Glutamatergic neuron (in vitro differentiated cells): ENCODE measurements around the gene KDM3B. TPM values are rescaled to one million over a fixed set of nuclear protein-coding genes. Genes with fewer than 3 reads are reported as not detected.

Source experiments
- DNase-seq: peaks from one replicate; pipeline ENCODE4 v3.0.0; 2022
- H3K27ac Mint-ChIP-seq: one replicate; pipeline ENCODE4 v1.8.0; 2020; ENCODE audit warnings: mild to moderate bottlenecking, mixed read lengths, inconsistent platforms; ENCODE audit not compliant: unreplicated experiment
- H3K27me3 Mint-ChIP-seq: one replicate; pipeline ENCODE4 v1.8.0; 2020; ENCODE audit warnings: mild to moderate bottlenecking, moderate library complexity, mixed read lengths, inconsistent platforms; ENCODE audit not compliant: unreplicated experiment
- H3K36me3 Mint-ChIP-seq: one replicate; pipeline ENCODE4 v1.8.0; 2020; ENCODE audit warnings: mild to moderate bottlenecking, mixed read lengths, inconsistent platforms; ENCODE audit not compliant: unreplicated experiment
- H3K4me1 Mint-ChIP-seq: one replicate; pipeline ENCODE4 v1.8.0; 2020; ENCODE audit warnings: mild to moderate bottlenecking, low read depth, mixed read lengths, inconsistent platforms; ENCODE audit not compliant: unreplicated experiment
- H3K4me3 Mint-ChIP-seq: one replicate; pipeline ENCODE4 v1.8.0; 2020; ENCODE audit warnings: mild to moderate bottlenecking, mixed read lengths, inconsistent platforms; ENCODE audit not compliant: unreplicated experiment
- H3K9me3 Mint-ChIP-seq: one replicate; pipeline ENCODE4 v1.8.0; 2020; ENCODE audit warnings: mild to moderate bottlenecking, moderate library complexity, mixed read lengths, inconsistent platforms; ENCODE audit not compliant: unreplicated experiment
- total RNA-seq: library from RNA; stranded (reverse); fragmentation: NEBNext Ultra II Directional; extraction: Animal tissue kit (Norgen Biotek cat#: 25700); gene quantifications from one replicate; pipeline ENCODE4 v1.2.1, GENCODE V29; 2021; ENCODE audit not compliant: unreplicated experiment
- TF ChIP-seq, protein P1 (sequence below): fragments of 200-600 bp; sonication (generic); IDR thresholded peaks from one replicate; pipeline ENCODE4 v1.5.0; 2021; ENCODE audit not compliant: partially characterized antibody, unreplicated experiment

KDM3B gene
- total RNA-seq, 1 donor from 2014 or later, result 98.5 TPM

DNA sequence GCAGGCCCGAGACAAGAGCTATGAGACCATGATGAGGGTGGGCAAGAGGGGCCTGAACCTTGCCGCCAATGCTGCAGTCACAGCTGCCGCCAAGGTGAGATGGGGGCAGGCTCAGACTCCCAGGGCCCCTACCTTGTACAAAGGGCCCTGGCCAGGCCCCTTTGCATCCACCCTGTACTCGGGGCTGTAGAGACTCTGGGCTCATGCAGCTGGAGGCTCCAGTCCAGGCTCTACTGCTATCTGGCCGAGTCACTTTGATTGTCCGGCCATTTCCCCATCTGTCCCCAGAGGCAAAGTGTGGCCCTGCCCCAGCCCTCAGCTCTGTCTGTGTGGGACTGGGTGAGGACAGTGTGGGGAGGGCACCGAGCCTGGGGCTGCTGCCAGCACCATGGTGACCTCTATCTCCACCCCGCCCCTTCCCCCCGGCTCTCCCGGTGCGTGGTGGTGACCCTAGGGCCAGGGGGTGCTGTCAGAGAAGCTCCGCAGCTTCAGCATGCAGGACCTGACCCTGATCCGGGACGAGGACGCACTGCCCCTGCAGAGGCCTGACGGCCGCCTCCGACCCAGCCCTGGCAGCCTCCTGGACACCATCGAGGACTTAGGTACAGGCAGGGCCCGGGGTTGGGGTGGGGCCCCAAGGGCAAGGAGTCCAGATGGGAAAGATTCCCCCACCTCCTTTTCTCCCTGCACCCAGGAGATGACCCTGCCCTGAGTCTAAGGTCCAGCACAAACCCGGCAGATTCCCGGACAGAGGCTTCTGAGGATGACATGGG, 92.5 kb downstream of the KDM3B start:
- H3K4me1 Mint-ChIP-seq, result peaks cover 17% of the 10 kb centered on the region
- H3K27me3 Mint-ChIP-seq, result peaks cover 6% of the 10 kb centered on the region
- TF ChIP-seq, protein P1, sequence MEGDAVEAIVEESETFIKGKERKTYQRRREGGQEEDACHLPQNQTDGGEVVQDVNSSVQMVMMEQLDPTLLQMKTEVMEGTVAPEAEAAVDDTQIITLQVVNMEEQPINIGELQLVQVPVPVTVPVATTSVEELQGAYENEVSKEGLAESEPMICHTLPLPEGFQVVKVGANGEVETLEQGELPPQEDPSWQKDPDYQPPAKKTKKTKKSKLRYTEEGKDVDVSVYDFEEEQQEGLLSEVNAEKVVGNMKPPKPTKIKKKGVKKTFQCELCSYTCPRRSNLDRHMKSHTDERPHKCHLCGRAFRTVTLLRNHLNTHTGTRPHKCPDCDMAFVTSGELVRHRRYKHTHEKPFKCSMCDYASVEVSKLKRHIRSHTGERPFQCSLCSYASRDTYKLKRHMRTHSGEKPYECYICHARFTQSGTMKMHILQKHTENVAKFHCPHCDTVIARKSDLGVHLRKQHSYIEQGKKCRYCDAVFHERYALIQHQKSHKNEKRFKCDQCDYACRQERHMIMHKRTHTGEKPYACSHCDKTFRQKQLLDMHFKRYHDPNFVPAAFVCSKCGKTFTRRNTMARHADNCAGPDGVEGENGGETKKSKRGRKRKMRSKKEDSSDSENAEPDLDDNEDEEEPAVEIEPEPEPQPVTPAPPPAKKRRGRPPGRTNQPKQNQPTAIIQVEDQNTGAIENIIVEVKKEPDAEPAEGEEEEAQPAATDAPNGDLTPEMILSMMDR, result no peak
- peaks cover 8% of the 10 kb centered on the region for H3K9me3 Mint-ChIP-seq
- no peak overlapping the region for H3K27ac Mint-ChIP-seq
- no peak overlapping the region for H3K4me3 Mint-ChIP-seq
- DNase-seq, result no peak
- H3K36me3 Mint-ChIP-seq, result peaks cover 5% of the 10 kb centered on the region

DNA sequence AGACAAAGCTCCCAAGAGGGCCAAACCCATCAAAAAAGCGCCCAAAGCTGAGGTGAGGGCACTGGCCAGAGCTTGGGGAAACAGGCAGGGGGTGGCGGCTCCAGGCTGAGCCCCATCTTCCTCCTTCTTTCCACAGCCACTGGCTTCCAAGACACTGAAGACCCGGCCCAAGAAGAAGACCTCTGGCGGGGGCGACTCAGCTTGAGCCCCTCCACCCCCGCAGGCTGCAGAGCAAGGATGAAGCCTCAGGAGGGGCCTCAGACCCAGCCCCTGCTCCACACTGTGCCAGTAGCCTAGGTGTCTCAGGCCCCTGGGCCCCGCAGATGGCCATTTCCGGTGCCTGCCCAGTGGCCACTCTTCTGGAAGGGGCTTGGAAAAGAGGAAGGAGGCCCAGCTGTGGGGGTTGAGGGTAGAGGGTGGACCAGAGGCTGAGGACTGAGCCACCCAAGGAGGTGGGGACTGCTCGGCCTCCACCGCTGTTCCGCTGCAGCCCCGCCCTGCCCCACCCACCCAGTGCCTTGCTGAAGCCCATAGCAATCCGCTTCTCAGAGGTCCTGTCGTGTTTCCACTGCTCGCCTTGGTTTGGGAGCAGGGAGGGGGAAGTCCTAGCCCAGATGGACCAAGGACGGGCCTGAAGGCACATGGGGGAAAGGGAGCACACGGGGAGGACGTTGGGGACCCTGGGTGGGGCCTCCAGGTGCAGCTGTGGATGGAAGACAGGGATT, 93.2 kb downstream of the KDM3B start:
- H3K4me3 Mint-ChIP-seq, result no peak overlapping the region
- no peak overlapping the region for H3K27ac Mint-ChIP-seq
- H3K9me3 Mint-ChIP-seq, result peaks cover 8% of the 10 kb centered on the region
- peaks cover 12% of the 10 kb centered on the region for H3K4me1 Mint-ChIP-seq
- TF ChIP-seq, protein P1, result no peak
- no peak for DNase-seq
- H3K27me3 Mint-ChIP-seq, result peaks cover 5% of the 10 kb centered on the region
- peaks cover 5% of the 10 kb centered on the region for H3K36me3 Mint-ChIP-seq

DNA sequence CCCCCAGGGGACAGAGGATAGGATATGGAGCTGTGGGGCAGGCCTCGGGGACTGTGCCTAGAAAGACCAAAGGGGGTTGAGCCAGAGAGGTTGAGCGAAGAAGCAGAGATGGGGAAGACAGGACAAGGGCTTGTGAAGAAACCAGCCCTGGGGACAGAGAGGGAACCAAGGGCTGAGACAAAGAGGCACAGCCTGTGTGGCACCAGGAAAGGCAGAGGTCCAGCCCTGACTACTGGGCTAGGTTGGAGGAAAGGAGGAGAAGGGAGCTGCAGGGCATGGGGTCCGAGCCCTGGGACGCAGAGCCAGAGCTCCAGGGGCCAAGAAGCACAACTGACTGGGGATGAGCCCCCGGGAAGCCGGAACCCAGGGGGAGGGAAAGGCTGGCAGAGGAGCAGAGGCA, 95.6 kb downstream of the KDM3B start:
- H3K27me3 Mint-ChIP-seq, result peaks cover 4% of the 10 kb centered on the region
- peaks cover 4% of the 10 kb centered on the region for H3K36me3 Mint-ChIP-seq
- H3K9me3 Mint-ChIP-seq, result peaks cover 5% of the 10 kb centered on the region
- H3K27ac Mint-ChIP-seq, result peak overlapping the region; percentile 63
- H3K4me3 Mint-ChIP-seq, result peak overlapping the region; percentile 63
- peaks cover 11% of the 10 kb centered on the region for H3K4me1 Mint-ChIP-seq
- DNase-seq, result no peak
- TF ChIP-seq, protein P1, result no peak

DNA sequence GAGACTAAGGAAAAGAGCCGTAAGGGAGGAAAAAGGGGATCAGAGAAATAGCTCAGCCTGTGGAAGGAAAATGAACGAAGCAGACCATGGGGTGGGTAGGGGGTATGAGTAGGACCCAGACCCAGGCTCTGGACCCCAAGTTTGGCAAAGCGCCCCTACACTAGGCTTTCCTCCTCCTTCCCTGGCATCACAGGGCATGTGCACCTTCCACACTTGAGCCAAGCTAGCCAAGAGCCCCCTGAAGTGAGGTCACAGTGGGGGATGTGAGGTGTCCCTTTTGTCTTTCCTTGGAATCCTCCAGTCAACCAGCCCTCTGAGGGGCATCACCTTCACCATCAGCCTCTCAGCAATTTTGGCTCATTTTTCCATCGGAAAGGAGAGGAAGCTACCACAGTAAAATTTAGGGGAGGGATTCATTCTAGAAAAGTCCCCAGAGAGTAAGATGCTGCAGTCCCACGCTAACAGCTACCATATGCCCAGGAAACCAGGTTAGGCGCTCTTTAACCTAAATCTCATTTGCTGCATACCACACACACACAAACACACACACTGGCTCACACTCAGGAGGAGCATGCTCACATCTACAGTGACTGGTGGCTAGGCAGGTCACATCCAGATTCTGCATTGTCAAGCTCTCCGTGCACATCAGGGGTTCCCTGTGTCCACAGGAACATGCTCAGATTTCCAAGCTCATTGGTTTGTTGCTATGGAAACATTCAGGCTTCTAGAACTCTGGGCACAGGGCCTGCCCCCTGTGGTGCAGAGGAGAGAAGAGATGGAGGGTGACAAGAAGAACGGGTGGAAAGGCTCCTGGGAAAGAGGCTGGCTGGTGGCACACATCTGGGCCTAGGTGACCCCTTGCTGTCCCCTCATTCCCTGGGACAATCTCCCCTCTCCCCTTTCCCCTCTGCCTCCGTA, 96.3 kb downstream of the KDM3B start:
- H3K27ac Mint-ChIP-seq, result peak overlapping the region; percentile 63
- DNase-seq, result no peak
- peak overlapping the region; percentile 50 for H3K4me3 Mint-ChIP-seq
- TF ChIP-seq, protein P1, result no peak
- peaks cover 5% of the 10 kb centered on the region for H3K9me3 Mint-ChIP-seq
- peaks cover 4% of the 10 kb centered on the region for H3K27me3 Mint-ChIP-seq
- peaks cover 11% of the 10 kb centered on the region for H3K4me1 Mint-ChIP-seq
- peaks cover 4% of the 10 kb centered on the region for H3K36me3 Mint-ChIP-seq
